G401 (cell line): ENCODE data around the gene SERINC3. TPM values are rescaled to one million over a fixed set of nuclear protein-coding genes. Genes with fewer than 3 reads are reported as not detected.

Experiments
- DNase-seq: peaks from one replicate; pipeline ENCODE4 v3.0.0-alpha.2; 2015; ENCODE audit warnings: low spot score
- in situ Hi-C: cut with HindIII; loops from 2 replicates; pipeline ENCODE4 v1.10.0; 2016; ENCODE audit warnings: low sequenced_read_pairs, mixed read lengths
- total RNA-seq: library from RNA; depleted of rRNA; stranded (reverse); fragments of >200 nt; shearing (Covaris generic); gene quantifications from 2 replicates; pipeline ENCODE4 v1.2.3, GENCODE V29; 2014; rRNA removed

The SERINC3 gene
- total RNA-seq, 1 experiment from 2014 or later = 23.9 TPM

DNA sequence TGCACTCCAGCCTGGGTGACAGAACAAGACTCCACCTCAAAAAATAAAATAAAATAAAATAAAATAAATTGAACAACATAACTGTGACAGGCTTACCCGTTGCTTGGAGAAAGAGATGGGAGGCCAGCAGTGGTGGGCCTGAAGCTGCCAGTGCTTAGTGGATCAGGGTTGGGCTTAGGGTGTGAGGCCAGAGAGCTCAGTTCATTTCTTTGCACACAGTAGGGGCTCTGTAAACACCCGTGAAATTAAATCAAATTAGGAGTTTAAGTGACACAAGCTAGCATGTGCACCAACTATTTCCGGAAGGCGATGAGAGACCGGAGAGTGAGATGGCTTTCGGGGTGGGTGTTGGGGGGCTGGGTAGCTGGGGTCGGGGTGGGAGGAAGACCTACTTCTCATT is 72.0 kb downstream of the SERINC3 start:
- in situ Hi-C loops = no loop called here
- DNase-seq = no peak

DNA sequence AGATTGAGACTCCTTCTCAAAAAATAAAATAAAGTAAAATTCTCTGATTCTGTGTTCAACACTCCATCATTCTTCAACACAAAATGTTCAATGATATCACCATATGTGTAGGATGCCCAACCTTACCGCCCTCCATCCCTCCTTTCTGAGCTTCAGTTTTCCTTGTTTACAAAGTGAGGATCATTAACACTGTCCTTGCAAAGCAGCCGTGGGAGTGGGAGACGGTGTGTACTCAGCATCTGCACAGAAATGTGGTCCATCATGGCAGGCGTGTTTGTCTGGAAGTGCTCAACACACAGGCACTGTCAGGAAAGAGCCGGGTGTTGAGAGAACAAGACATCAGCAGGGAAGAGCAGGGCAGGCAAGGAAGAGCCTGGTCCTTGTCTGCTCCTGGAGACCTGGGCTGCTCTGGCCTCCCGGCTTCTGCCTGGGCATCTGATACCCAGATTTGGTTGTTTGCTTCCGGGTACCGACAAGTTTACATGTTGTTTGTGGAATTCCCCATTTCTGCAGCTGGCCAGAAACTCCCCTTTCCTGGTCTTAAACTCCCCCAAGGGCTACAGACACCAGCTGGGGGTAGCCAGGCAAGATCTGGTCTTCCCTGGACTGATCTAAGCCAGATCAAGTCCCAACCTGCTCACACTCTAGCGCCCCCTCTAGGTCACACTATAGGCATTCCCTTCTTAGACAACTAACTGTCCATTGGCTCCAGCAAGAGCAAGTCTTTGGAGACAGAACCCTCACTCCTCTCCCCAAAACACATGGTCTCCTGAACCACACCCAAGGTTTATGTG is 72.9 kb downstream of the SERINC3 start:
- DNase-seq = no peak
- in situ Hi-C loops = no loop called here

DNA sequence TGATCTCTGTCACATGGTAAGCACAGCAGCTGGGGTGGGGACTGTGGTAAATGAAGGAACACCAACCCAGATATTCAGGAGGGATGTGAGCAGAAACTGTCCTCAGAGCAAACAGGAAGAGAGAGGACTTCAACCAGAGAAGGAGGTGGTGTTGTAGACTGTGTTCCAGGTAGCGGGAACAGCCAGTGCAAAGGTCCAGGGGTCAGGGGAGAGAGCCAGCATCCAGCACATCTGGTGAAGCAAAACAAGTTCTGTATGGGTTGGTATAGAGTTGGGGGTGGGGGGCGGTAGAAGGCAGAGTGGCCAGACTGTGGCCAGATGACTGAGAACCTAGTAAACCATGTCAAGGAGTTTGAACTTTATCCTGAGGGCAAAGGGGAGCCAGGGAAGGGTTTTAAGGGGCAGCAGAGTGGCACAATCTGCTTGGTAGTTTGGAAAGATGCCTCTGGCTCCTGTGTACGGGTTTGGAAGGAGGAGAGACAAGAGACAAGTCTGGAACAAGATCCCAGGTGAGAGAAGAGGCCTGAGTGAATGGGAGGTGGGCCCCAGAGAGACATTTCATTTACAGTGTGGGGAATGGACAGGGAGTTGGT is 73.9 kb downstream of the SERINC3 start:
- in situ Hi-C loops = no loop called here
- no peak for DNase-seq

Other genes with a start within 250 kb of the SERINC3 start
- gene FITM2, start 210.9 kb downstream of the SERINC3 start, total RNA-seq = 2.5 and 4.3 TPM in 2 replicates
- not detected in 2 replicates for gene R3HDML, start 185.0 kb downstream of the SERINC3 start, total RNA-seq
- gene HNF4A, start 166.4 kb downstream of the SERINC3 start, total RNA-seq = 0.06 and 0.17 TPM in 2 replicates
- 4.5 and 6.1 TPM in 2 replicates for gene TTPAL, start 46.2 kb downstream of the SERINC3 start, total RNA-seq
- 37.1 and 69.0 TPM in 2 replicates for gene PKIG, start 60.5 kb upstream of the SERINC3 start, total RNA-seq
- 30.6 and 47.6 TPM in 2 replicates for gene ADA, start 129.6 kb upstream of the SERINC3 start, total RNA-seq
- gene CCN5, start 193.3 kb upstream of the SERINC3 start, total RNA-seq = 0.17 TPM in 1 of 2 replicates, not detected in the other
- 17.9 TPM in 2 replicates for gene KCNK15, start 223.8 kb upstream of the SERINC3 start, total RNA-seq